Stimulated activated CD4-positive, alpha-beta T cell treated with anti-CD3 and anti-CD28 coated beads, Interleukin-4, amount 100 ng/mL, for 1 hour (primary cell): ENCODE measurements around the gene PDE4D.

Experiments used
- DNase-seq: peaks from one replicate; pipeline ENCODE4 v3.0.0-alpha.2; 2020

Gene PDE4D

GRCh38 chr5:59893429-59894227, at the start of gene PDE4D:
TSS of gene PDE4D (minus strand) at chr5:59893726.
- DNase-seq = no peak

DNA sequence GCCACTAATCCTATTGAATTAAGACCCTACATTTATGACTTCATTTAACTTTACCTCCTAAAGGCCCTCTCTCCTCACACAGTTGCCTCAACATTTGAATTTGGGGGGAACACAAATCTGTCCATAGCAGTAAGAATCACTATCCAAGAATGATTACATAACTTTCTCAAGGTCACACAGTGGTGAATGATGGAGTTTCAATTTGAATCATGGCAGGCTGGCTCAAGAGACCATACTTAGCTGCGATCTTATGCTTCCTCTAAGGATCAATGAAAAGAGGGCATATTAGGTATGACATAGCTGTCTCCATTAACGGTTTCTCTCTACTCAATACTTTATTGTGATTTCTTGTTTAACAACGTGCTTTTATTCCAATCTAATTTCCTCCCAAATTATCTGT, 44.1 kb upstream of the PDE4D start:
- DNase-seq = no peak

DNA sequence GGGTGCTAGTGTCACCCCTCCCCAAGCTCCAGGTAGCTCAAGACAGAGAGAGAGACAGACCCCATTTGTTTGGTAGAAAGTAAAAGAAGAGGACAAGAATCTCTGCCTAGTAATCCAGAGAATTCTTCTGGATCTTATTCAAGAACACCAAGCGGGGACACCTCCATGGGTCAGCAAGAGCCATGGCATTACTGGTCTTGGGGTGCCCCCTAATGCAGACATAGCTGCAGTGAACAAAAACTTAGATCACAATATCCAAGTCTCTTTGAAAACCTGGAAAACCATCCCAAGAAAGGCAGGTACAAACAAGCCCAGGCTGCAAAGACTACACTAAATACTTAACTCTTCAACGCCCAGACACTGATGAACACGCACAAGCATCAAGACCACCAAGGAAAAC, 29.9 kb upstream of the PDE4D start:
- DNase-seq = no peak

GRCh38 chr5:59922220-59922619, 28.7 kb upstream of the PDE4D start:
- no peak for DNase-seq

- no peak for DNase-seq
These were observed 28.3 kb upstream of the PDE4D start for GRCh38 chr5:59921816-59922215.

- DNase-seq = no peak
These were observed 26.0 kb upstream of the PDE4D start for GRCh38 chr5:59919484-59919883.

DNA sequence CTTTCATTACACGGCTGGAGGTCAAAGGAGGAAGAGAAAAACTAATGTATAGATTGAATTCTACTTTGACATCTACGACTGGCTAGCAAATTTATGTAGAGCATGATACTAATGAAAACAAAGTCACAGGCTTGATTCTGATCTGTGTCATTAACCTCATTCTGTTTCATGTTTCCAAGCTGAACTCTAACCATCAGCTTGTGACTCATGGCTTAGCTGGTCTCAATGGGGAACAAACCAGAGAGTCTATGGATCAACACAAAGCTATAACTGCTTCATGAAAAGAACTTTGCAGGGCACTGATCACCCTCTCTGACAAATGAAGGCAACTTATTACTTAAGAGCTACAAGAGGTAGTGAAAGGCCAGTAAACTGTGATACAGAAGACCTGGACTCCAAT, 23.6 kb upstream of the PDE4D start:
- no peak for DNase-seq

GRCh38 chr5:59905188-59905587, 11.7 kb upstream of the PDE4D start:
- no peak for DNase-seq

GRCh38 chr5:59897075-59897474, 3.5 kb upstream of the PDE4D start:
- no peak for DNase-seq

DNA sequence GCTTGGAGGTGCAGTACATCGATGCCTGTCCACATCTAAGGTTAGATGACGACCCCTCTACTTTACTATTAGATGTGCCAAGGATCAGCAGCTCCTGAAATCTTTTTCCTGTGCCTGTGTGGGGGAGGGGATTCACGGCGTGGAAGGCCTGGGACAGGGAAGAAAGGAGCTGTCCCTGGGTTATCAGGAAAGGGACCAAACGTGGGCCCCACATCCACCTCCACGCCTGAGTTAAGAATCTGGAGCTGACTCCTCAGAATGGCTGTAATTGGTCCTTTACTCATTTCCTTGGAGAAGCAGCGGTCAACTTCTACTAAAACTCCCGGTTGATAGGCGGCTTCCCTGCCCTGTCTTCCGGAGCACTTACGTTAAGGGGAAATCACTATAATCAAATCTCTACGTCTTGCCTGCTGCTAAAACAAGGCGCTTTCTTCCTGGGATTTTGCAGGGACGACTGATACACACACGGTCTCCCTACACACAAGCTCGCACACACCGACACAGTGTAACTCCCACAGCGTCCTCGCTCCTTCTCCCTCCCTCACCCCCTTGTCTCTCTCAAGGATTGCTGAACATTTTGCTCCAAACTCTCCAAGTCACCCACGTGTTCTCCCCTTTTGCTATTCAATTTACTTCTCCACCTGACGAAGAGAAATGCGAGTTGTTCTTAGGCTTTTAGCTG, 1.4 kb downstream of the PDE4D start:
- no peak for DNase-seq

DNA sequence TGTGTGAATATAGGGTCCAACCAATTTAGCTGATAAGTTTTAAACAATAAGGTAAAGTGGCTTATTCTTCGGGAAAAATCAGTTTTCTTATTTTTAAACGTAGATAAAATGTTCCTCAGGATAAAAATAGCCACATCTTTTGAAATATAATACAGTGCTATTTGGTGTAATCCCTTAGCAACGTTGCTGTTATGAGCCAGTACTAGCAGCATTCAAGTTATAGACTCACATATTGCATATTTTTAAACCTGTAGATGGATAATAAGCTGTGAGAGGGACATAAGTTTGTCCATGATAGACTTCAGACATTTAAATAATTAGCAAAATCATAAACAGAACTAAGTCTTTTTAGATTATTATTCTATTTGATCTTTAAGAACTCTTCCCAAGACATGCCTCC, 6.3 kb downstream of the PDE4D start:
- no peak for DNase-seq

GRCh38 chr5:59874675-59875074, 18.9 kb downstream of the PDE4D start:
- no peak for DNase-seq

GRCh38 chr5:59873113-59873512, 20.4 kb downstream of the PDE4D start:
- no peak for DNase-seq

DNA sequence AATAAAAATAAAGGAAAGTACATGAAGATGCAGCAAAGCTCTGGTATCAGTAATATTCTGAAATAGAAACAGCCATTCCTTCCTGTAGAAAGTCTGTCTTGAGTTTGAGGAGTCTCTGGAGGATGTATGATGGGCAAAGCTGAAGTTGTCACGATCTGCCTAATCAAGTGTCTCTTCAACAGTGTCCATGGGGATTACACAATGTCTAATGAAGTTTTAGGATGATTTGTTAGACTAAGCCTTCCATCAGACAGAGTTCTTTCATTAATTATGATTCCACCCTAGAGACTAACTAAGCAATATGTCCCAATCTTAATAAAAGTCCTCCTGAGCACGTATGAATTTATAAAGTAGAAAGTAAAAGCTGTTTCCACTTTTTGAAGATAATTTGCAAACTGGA, 26.9 kb downstream of the PDE4D start:
- DNase-seq = no peak

- DNase-seq = no peak
These were observed 28.8 kb downstream of the PDE4D start for GRCh38 chr5:59864718-59865117.

- DNase-seq = no peak
These were observed 29.7 kb downstream of the PDE4D start for GRCh38 chr5:59863777-59864176.

GRCh38 chr5:59856358-59856757, 37.2 kb downstream of the PDE4D start:
- DNase-seq = no peak

DNA sequence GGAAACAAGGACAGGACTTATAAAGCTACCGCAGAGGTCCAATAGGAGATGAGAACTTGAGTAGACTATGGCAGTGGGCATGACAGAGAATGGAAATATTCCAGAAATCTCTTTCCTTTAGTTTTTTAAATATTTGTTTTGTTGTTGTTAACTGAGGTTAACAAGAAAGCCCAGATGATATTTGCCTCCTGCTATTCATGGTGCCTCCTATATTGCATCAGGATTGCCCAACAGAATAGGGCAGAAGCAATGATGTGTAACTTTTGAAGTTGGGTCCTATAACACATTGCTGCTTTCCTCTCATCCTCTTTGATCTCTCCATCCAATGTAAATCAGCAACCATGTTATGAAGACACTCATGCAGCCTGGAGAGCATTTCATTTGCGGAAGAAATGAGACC, 42.8 kb downstream of the PDE4D start:
- DNase-seq = no peak

DNA sequence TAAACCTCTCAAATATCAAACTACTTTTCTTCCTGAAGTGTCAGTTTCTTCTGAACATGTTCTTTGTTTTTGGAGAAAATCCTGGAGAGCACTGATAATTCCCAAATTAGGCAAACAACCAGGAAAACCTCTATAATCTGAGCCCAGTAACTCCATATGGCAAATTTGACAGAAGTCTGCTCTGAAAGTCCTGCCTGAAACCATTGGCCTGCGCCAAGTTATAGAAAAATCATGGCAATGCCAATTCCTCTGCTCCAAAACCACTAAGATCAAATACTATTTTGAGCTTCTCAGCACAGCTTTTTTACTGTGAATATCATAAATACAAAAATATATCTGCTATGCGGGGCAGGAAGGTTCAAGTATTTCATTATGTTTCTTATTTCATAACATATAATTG, 45.9 kb downstream of the PDE4D start:
- DNase-seq = no peak

DNA sequence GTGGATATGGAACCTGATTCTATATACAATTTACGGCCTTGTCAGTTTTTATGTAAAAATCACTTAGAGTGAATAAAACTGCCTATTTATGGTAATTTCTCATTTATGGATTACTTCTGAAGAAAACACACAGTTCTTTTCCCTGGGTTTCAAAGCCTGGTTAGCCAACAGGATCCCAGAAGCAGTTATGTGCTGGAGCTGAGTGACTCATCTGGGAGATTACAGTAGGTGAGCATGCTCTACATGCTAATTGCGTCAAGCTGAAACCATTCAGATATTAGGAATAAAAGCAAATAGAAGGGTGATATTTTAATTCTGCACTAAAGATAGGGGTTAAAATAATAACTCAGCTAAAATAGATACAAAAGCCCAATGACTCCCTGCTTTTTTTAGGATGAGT, 47.8 kb downstream of the PDE4D start:
- no peak for DNase-seq

DNA sequence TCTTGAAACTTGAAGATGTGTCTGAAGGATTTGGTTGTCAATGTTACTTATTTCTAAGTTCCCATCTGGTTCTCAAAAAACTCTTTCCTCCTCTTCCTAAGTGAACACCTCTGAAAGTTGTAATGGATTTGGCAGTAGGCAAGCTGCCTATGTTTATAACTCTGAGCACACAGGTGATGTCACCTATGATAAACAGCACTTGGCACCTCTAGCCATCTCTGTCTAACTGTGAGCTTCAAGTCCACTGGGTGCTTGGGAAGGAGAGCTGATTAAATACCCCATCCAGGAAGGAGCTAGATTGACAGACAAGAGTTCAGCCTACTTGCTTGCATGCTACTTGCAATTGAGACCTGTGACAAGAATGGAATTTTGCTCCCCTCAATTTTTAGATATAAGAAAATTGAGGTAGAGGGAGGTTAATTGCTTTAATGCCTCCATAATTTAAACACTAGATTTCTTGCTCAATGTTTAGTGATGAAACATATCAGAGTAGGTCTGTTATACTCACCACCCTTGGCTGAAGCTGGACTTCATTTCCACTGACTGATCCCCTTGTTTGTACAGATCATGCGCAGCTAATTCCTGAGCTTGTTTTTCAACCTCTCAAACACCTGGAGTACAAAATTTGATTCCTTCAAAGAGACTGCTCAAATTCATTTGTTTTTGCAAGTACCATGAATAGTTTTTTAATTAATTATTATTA, 49.9 kb downstream of the PDE4D start:
- no peak for DNase-seq

GRCh38 chr5:59842999-59843398, 50.5 kb downstream of the PDE4D start:
- no peak for DNase-seq

DNA sequence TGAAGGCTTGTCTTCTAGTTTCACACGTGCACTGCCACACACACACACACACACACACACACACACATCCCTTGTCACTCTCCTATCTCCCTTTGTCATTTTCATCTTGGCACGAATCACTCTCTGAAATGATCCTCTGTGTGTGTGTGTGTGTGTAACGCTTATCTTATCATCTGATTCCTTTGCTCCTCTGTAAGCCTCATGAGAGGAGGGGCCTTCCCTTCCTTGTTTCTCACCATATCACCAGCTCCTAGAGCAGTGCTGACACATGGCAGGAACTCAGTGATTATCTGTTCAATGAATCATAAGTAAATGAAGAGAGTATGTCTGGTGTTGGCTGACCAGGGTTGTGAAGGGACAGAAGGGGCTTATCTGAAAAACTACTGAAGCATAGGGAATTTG, 53.3 kb downstream of the PDE4D start:
- no peak for DNase-seq

GRCh38 chr5:59838989-59839388, 54.5 kb downstream of the PDE4D start:
- no peak for DNase-seq
